ENCODE results near the gene IDH2.
"Not testable (repeated sequence)": the region's sequence is repeated elsewhere in the genome, so short reads cannot be mapped to it uniquely, and the experiment has no call there.

- not testable (repeated sequence) for TF ChIP-seq CTCF (IDR thresholded peaks at IDR 0.05; ENCODE audit: low read depth, low read length, missing input control); ATF3 (IDR thresholded peaks at IDR 0.05); YY1 (IDR thresholded peaks at IDR 0.05); REST (IDR thresholded peaks at IDR 0.05); TAF1 (conservative IDR thresholded peaks at IDR 0.05); MAX (IDR thresholded peaks at IDR 0.05); JUND (IDR thresholded peaks at IDR 0.05); RXRA (IDR thresholded peaks at IDR 0.05); EGR1 (IDR thresholded peaks at IDR 0.05; ENCODE audit: low read depth in 2 of 2); GABPA (IDR thresholded peaks at IDR 0.05 in 1 of 2, conservative IDR thresholded peaks at IDR 0.05 in 1 of 2); FOXA1 (IDR thresholded peaks at IDR 0.05); ZBTB33 (IDR thresholded peaks at IDR 0.05); NR2F2 (IDR thresholded peaks at IDR 0.05); SP1 (IDR thresholded peaks at IDR 0.05)
These were observed 5.8 kb upstream of the IDH2 start for GRCh38 chr15:90108038-90108437.

All from liver (tissue), 3 donors.